H9 (cell line): Measurements from ENCODE around the gene DECR2. TPM values are rescaled to one million over a fixed set of nuclear protein-coding genes. Genes with fewer than 3 reads are reported as not detected.

Source experiments
- DNase-seq: peaks from one replicate; pipeline ENCODE4 v3.0.0-alpha.2; 2017
- H2AFZ ChIP-seq: one replicate; pipeline ENCODE4 v1.6.1; 2013; ENCODE audit warnings: mild to moderate bottlenecking, low read length, control low read depth, moderate library complexity
- H2AK5ac ChIP-seq: 2 replicates; pipeline ENCODE4 v1.6.1; 2013; ENCODE audit warnings: low read length, control low read depth, mixed read lengths; ENCODE audit not compliant: insufficient read length
- H2BK120ac ChIP-seq: one replicate; pipeline ENCODE4 v1.6.1; 2013; ENCODE audit warnings: low read depth, mild to moderate bottlenecking, low read length, control low read depth, inconsistent platforms; ENCODE audit not compliant: poor library complexity, severe bottlenecking
- H2BK12ac ChIP-seq: 2 replicates; pipeline ENCODE4 v1.6.1; 2013; ENCODE audit warnings: low read length, control low read depth, mixed read lengths, low read depth; ENCODE audit not compliant: insufficient read length
- H2BK15ac ChIP-seq: 2 replicates; pipeline ENCODE4 v1.6.1; 2013; ENCODE audit warnings: low read depth, low read length, control low read depth
- H2BK20ac ChIP-seq: one replicate; pipeline ENCODE4 v1.6.1; 2013; ENCODE audit warnings: low read depth, mild to moderate bottlenecking, low read length, control low read depth, inconsistent platforms; ENCODE audit not compliant: poor library complexity, severe bottlenecking
- H2BK5ac ChIP-seq: 2 replicates; pipeline ENCODE4 v1.6.1; 2013; ENCODE audit warnings: low read length, control low read depth, mixed read lengths; ENCODE audit not compliant: insufficient read length
- H3K14ac ChIP-seq: 2 replicates; pipeline ENCODE4 v1.6.1; 2013; ENCODE audit warnings: low read length, control low read depth; ENCODE audit not compliant: insufficient read depth
- H3K18ac ChIP-seq: 2 replicates; pipeline ENCODE4 v1.6.1; 2013; ENCODE audit warnings: low read depth, mild to moderate bottlenecking, mixed read lengths, low read length, control low read depth; ENCODE audit not compliant: insufficient read length
- H3K23ac ChIP-seq: 2 replicates; pipeline ENCODE4 v1.6.1; 2013; ENCODE audit warnings: low read length, control low read depth, mixed read lengths, low read depth; ENCODE audit not compliant: insufficient read length
- H3K23me2 ChIP-seq: 2 replicates; pipeline ENCODE4 v1.6.1; 2013; ENCODE audit warnings: low read depth, mild to moderate bottlenecking, mixed read lengths, low read length, control low read depth; ENCODE audit not compliant: insufficient read length, poor library complexity, severe bottlenecking
- H3K27ac ChIP-seq: 2 replicates; pipeline ENCODE4 v1.5.1; 2013; ENCODE audit warnings: low read length, control low read depth, mixed read lengths, low read depth; ENCODE audit not compliant: insufficient read length
- H3K27me3 ChIP-seq: 2 replicates; pipeline ENCODE4 v1.6.1; 2013; ENCODE audit warnings: low read length, control low read depth, inconsistent platforms; ENCODE audit not compliant: insufficient read depth
- H3K4ac ChIP-seq: 2 replicates; pipeline ENCODE4 v1.6.1; 2013; ENCODE audit warnings: low read depth, mild to moderate bottlenecking, control low read depth, inconsistent platforms, low read length, moderate library complexity
- H3K4me1 ChIP-seq: 2 replicates; pipeline ENCODE4 v1.6.1; 2013; ENCODE audit warnings: low read length, control low read depth, inconsistent platforms; ENCODE audit not compliant: insufficient read depth
- H3K4me2 ChIP-seq: 2 replicates; pipeline ENCODE4 v1.6.1; 2013; ENCODE audit warnings: low read length, control low read depth, mixed read lengths; ENCODE audit not compliant: insufficient read length, insufficient read depth
- H3K56ac ChIP-seq: 2 replicates; pipeline ENCODE4 v1.6.1; 2013; ENCODE audit warnings: low read depth, mild to moderate bottlenecking, mixed read lengths, low read length, control low read depth; ENCODE audit not compliant: insufficient read length
- H3K79me1 ChIP-seq: 2 replicates; pipeline ENCODE4 v1.6.1; 2013; ENCODE audit warnings: low read depth, mild to moderate bottlenecking, moderate library complexity, low read length, control low read depth, inconsistent platforms; ENCODE audit not compliant: insufficient read depth, poor library complexity, severe bottlenecking
- H3K79me2 ChIP-seq: 2 replicates; pipeline ENCODE4 v1.6.1; 2013; ENCODE audit warnings: low read length, control low read depth, inconsistent platforms; ENCODE audit not compliant: insufficient read depth
- H3K9ac ChIP-seq: 2 replicates; pipeline ENCODE4 v1.6.1; 2013; ENCODE audit warnings: low read length, control low read depth, mixed read lengths; ENCODE audit not compliant: insufficient read length; ENCODE audit errors: extremely low read depth
- H3K9me3 ChIP-seq: one replicate; pipeline ENCODE4 v1.6.1; 2013; ENCODE audit warnings: low read depth, low read length, inconsistent platforms; ENCODE audit not compliant: control insufficient read depth
- H3T11ph ChIP-seq: one replicate; pipeline ENCODE4 v1.6.1; 2013; ENCODE audit warnings: mild to moderate bottlenecking, low read length, control low read depth, inconsistent platforms
- H4K20me1 ChIP-seq: one replicate; pipeline ENCODE4 v1.6.1; 2013; ENCODE audit not compliant: control insufficient read depth, insufficient read length, insufficient read depth
- H4K5ac ChIP-seq: 2 replicates; pipeline ENCODE4 v1.6.1; 2013; ENCODE audit warnings: low read depth, mild to moderate bottlenecking, mixed read lengths, low read length, control low read depth; ENCODE audit not compliant: insufficient read length
- H4K8ac ChIP-seq: replicated peaks from 2 replicates; pipeline ENCODE4 v1.6.1; 2013; ENCODE audit warnings: low read length, control low read depth, mixed read lengths, low read depth; ENCODE audit not compliant: insufficient read length
- H4K91ac ChIP-seq: 2 replicates; pipeline ENCODE4 v1.6.1; 2013; ENCODE audit warnings: low read depth, mild to moderate bottlenecking, moderate library complexity, mixed read lengths, low read length, control low read depth; ENCODE audit not compliant: insufficient read length
- H3K27ac Mint-ChIP-seq, 3 experiments: 2 replicates in 2 of 3; 3 replicates in 1 of 3; pipeline ENCODE4 v1.8.0; 2020 to 2021; ENCODE audit warnings: mixed read lengths in 3 of 3, mild to moderate bottlenecking in 1 of 3, moderate library complexity in 1 of 3
- H3K27me3 Mint-ChIP-seq: 2 replicates; pipeline ENCODE4 v1.8.0; 2021; ENCODE audit warnings: low read depth, mild to moderate bottlenecking, moderate library complexity, mixed read lengths
- H3K36me3 Mint-ChIP-seq, 3 experiments: 2 replicates in 2 of 3; 3 replicates in 1 of 3; pipeline ENCODE4 v1.8.0; 2020 to 2021; ENCODE audit warnings: low read depth in 3 of 3, mixed read lengths in 3 of 3; ENCODE audit not compliant: insufficient read depth in 1 of 3
- H3K4me1 Mint-ChIP-seq, 2 experiments: 2 replicates each; pipeline ENCODE4 v1.8.0; 2020; ENCODE audit warnings: mixed read lengths in 2 of 2
- H3K4me3 Mint-ChIP-seq, 2 experiments: 2 replicates in 1 of 2; 3 replicates in 1 of 2; pipeline ENCODE4 v1.8.0; 2020 to 2021; ENCODE audit warnings: mild to moderate bottlenecking in 2 of 2, mixed read lengths in 2 of 2, moderate library complexity in 1 of 2
- H3K9me3 Mint-ChIP-seq, 2 experiments: 2 replicates in 1 of 2; 3 replicates in 1 of 2; pipeline ENCODE4 v1.8.0; 2020; ENCODE audit warnings: mild to moderate bottlenecking in 2 of 2, mixed read lengths in 2 of 2, moderate library complexity in 1 of 2
- WGBS: extraction: QIAGEN DNeasy Blood & Tissue Kit; methylation state at CpG from one replicate; pipeline ENCODE4 v1.1.7; 2013; ENCODE audit warnings: missing lambda C conversion rate, low lambda C conversion rate, mixed read lengths; ENCODE audit not compliant: insufficient read length; ENCODE audit errors: extremely low coverage; 5-methylcytosine and 5-hydroxymethylcytosine counted together
- total RNA-seq: library from RNA; stranded (reverse); gene quantifications from 2 replicates; pipeline ENCODE4 v1.2.1, GENCODE V29; 2021
- TF ChIP-seq, protein P1 (sequence below): fragments of 200-600 bp; sonication (generic); conservative IDR thresholded peaks from 3 replicates; pipeline ENCODE4 v1.8.0; 2021; ENCODE audit warnings: antibody characterized with exemption, mild to moderate bottlenecking

The DECR2 gene
- total RNA-seq, 1 experiment from 2014 or later = 39.3 TPM

- H3K9ac ChIP-seq = no peak overlapping the region
- no peak overlapping the region for H2BK20ac ChIP-seq
- no peak overlapping the region for H3K18ac ChIP-seq
- H3K23ac ChIP-seq = no peak overlapping the region
- H3K4ac ChIP-seq = no peak overlapping the region
- Mint-ChIP-seq H3K27ac (peak overlapping the region in 2 of 3 experiments; percentile 31 to 70; a peak in 2 of 7 replicates), H3K27me3 (no peaks in the 10 kb centered on the region), H3K9me3 (no peaks in the 10 kb centered on the region), H3K4me1 (peaks cover 14 to 29% of the 10 kb centered on the region in 2 experiments), H3K4me3 (no peak overlapping the region), H3K36me3 (peaks cover 13% of the 10 kb centered on the region in 3 experiments)
- H3K23me2 ChIP-seq = no peaks in the 10 kb centered on the region
- no peak overlapping the region for H2BK5ac ChIP-seq
- peaks cover 3% of the 10 kb centered on the region; the same call in 1 of the 2 replicates for H3K4me1 ChIP-seq
- no peak overlapping the region for H3K27ac ChIP-seq
- no peak overlapping the region for H2BK120ac ChIP-seq
- H3K27me3 ChIP-seq = no peaks in the 10 kb centered on the region
- DNase-seq = no peak
- no peaks in the 10 kb centered on the region for H3K9me3 ChIP-seq
- H3K4me2 ChIP-seq = no peak overlapping the region
- H4K20me1 ChIP-seq = no peaks in the 10 kb centered on the region
- no peak overlapping the region for H3T11ph ChIP-seq
- TF ChIP-seq, protein P1, sequence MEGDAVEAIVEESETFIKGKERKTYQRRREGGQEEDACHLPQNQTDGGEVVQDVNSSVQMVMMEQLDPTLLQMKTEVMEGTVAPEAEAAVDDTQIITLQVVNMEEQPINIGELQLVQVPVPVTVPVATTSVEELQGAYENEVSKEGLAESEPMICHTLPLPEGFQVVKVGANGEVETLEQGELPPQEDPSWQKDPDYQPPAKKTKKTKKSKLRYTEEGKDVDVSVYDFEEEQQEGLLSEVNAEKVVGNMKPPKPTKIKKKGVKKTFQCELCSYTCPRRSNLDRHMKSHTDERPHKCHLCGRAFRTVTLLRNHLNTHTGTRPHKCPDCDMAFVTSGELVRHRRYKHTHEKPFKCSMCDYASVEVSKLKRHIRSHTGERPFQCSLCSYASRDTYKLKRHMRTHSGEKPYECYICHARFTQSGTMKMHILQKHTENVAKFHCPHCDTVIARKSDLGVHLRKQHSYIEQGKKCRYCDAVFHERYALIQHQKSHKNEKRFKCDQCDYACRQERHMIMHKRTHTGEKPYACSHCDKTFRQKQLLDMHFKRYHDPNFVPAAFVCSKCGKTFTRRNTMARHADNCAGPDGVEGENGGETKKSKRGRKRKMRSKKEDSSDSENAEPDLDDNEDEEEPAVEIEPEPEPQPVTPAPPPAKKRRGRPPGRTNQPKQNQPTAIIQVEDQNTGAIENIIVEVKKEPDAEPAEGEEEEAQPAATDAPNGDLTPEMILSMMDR = no peak
- H3K79me1 ChIP-seq = no peaks in the 10 kb centered on the region
- no peak overlapping the region for H2BK15ac ChIP-seq
- H4K8ac ChIP-seq = no peak overlapping the region
- no peak overlapping the region for H2AFZ ChIP-seq
- H2BK12ac ChIP-seq = no peak overlapping the region
- WGBS = no CpG with 5 or more reads among the region's 14 CpGs
- H3K14ac ChIP-seq = no peak overlapping the region; the same call in 1 of the 2 replicates
- H2AK5ac ChIP-seq = no peak overlapping the region
- no peaks in the 10 kb centered on the region for H3K79me2 ChIP-seq
- no peak overlapping the region for H3K56ac ChIP-seq
- no peak overlapping the region for H4K91ac ChIP-seq
- H4K5ac ChIP-seq = no peak overlapping the region
Measured at GRCh38 chr16:457732-458400, 56.2 kb downstream of the DECR2 start.
